HepG2 (cell line): ENCODE results near the gene FRMD8. TPM values are rescaled to one million over a fixed set of nuclear protein-coding genes. Genes with fewer than 3 reads are reported as not detected.

Experiments
- ARNT ChIP-seq: fragments of 450-650 bp; IDR thresholded peaks from 2 replicates; pipeline ENCODE4 v1.6.1; 2017
- CBX5 ChIP-seq: sonication (generic); formaldehyde crosslinking; IDR thresholded peaks from 2 replicates; pipeline ENCODE4 v1.4.0; 2020; ENCODE audit warnings: missing genetic modification reagents, borderline replicate concordance
- CREM ChIP-seq, 2 experiments: sonication (generic) in 1 of 2; formaldehyde crosslinking in 1 of 2; IDR thresholded peaks; 2 replicates each; pipeline versions ENCODE4 v1.4.0 to v1.6.1; 2016 to 2020; ENCODE audit warnings: antibody characterized with exemption in 1 of 2, mild to moderate bottlenecking in 1 of 2, missing genetic modification reagents in 1 of 2
- FOXJ3 ChIP-seq: sonication (generic); formaldehyde crosslinking; IDR thresholded peaks from 2 replicates; pipeline ENCODE4 v1.4.0; 2020; ENCODE audit warnings: missing genetic modification reagents, mild to moderate bottlenecking, borderline replicate concordance
- GLI4 ChIP-seq: sonication (generic); formaldehyde crosslinking; IDR thresholded peaks from 2 replicates; pipeline ENCODE4 v1.5.1; 2020; ENCODE audit warnings: missing genetic modification reagents, mild to moderate bottlenecking, moderate library complexity, borderline replicate concordance
- IRX3 ChIP-seq: sonication (generic); formaldehyde crosslinking; IDR thresholded peaks from 2 replicates; pipeline ENCODE4 v1.8.1; 2023; ENCODE audit warnings: mild to moderate bottlenecking, low read depth, missing genetic modification reagents, borderline replicate concordance
- KDM2A ChIP-seq: sonication (generic); formaldehyde crosslinking; IDR thresholded peaks from 2 replicates; pipeline ENCODE4 v1.4.0; 2020; ENCODE audit warnings: low read depth, missing genetic modification reagents, borderline replicate concordance
- KDM4B ChIP-seq: sonication (generic); formaldehyde crosslinking; IDR thresholded peaks from 2 replicates; pipeline ENCODE4 v1.4.0; 2020; ENCODE audit warnings: missing genetic modification reagents
- MAZ ChIP-seq, 2 experiments: sonication (generic) in 1 of 2; formaldehyde crosslinking in 1 of 2; IDR thresholded peaks; 2 replicates each; pipeline versions ENCODE4 v1.5.0 to v1.6.1; 2012 to 2020; ENCODE audit warnings: low read depth in 2 of 2, mild to moderate bottlenecking in 2 of 2, borderline replicate concordance in 1 of 2, improper control_type of control experiment in 1 of 2, low read length in 1 of 2, missing genetic modification reagents in 1 of 2, moderate library complexity in 1 of 2
- MBNL3 ChIP-seq: fragments of 250-450 bp; sonication (Bioruptor Pico); conservative IDR thresholded peaks from 2 replicates; pipeline ENCODE4 v1.8.0; 2022; ENCODE audit warnings: mild to moderate bottlenecking, inconsistent platforms
- NFRKB ChIP-seq: fragments of 450-650 bp; IDR thresholded peaks from 2 replicates; pipeline ENCODE4 v1.6.1; 2017
- PBX2 ChIP-seq: IDR thresholded peaks from 2 replicates; pipeline ENCODE4 v1.6.1; 2016; ENCODE audit warnings: control low read depth
- SRSF4 ChIP-seq: fragments of 200-400 bp; formaldehyde crosslinking; IDR thresholded peaks from one replicate; pipeline ENCODE4 v1.6.1; 2018; ENCODE audit warnings: mild to moderate bottlenecking, low read depth, low read length, moderate library complexity; ENCODE audit not compliant: poor library complexity, severe bottlenecking
- SSRP1 ChIP-seq: IDR thresholded peaks from 2 replicates; pipeline ENCODE4 v1.6.1; 2016; ENCODE audit warnings: control low read depth
- TEAD3 ChIP-seq: optimal IDR thresholded peaks from 2 replicates; pipeline ENCODE3; 2016; ENCODE audit warnings: borderline replicate concordance
- ZFP37 ChIP-seq: sonication (generic); formaldehyde crosslinking; IDR thresholded peaks from 2 replicates; pipeline ENCODE4 v1.4.0; 2020; ENCODE audit warnings: missing genetic modification reagents, borderline replicate concordance
- ZNF572 ChIP-seq: sonication (generic); formaldehyde crosslinking; IDR thresholded peaks from 2 replicates; pipeline ENCODE4 v1.5.1; 2020; ENCODE audit warnings: mild to moderate bottlenecking, missing genetic modification reagents
- ZNF703 ChIP-seq: sonication (generic); formaldehyde crosslinking; IDR thresholded peaks from 2 replicates; pipeline ENCODE4 v1.5.1; 2020; ENCODE audit warnings: missing genetic modification reagents, mild to moderate bottlenecking, moderate library complexity, borderline replicate concordance
- ZNF772 ChIP-seq: sonication (generic); formaldehyde crosslinking; IDR thresholded peaks from 2 replicates; pipeline ENCODE4 v1.5.0; 2020; ENCODE audit warnings: mild to moderate bottlenecking, missing genetic modification reagents
- ZNF777 ChIP-seq: sonication (generic); formaldehyde crosslinking; IDR thresholded peaks from 2 replicates; pipeline ENCODE4 v1.4.0; 2020; ENCODE audit warnings: missing genetic modification reagents
- ZNF781 ChIP-seq: sonication (generic); formaldehyde crosslinking; IDR thresholded peaks from 2 replicates; pipeline ENCODE4 v1.5.1; 2020; ENCODE audit warnings: borderline replicate concordance, mild to moderate bottlenecking, missing genetic modification reagents; ENCODE audit errors: not compliant biosample characterization
- polyA plus RNA-seq, 8 experiments: library from polyadenylated mRNA; depleted of rRNA in 3 of 8; stranded (reverse) in 7 of 8; unstranded in 1 of 8; fragments of >200 nt; fragmentation: Illumina TruSeq in 4 of 8; extraction: Trizol in 4 of 8; gene quantifications; 2 replicates each; pipeline versions ENCODE4 v1.2.1 to v1.2.3, GENCODE V29; 2011 to 2016; ENCODE audit warnings: low read depth in 4 of 8, missing spikeins in 1 of 8, mixed read lengths in 1 of 8; ENCODE audit not compliant: insufficient read depth in 1 of 8
- total RNA-seq, 5 experiments: library from RNA; depleted of rRNA; stranded (reverse); fragments of >200 nt; fragmentation: Illumina TruSeq; extraction: Trizol; gene quantifications; 2 replicates each; pipeline ENCODE4 v1.2.3, GENCODE V29; 2016; ENCODE audit warnings: low read depth in 1 of 5
- TF ChIP-seq, protein P1 (sequence below): sonication (generic); formaldehyde crosslinking; IDR thresholded peaks from 2 replicates; pipeline ENCODE4 v1.8.0; 2022; ENCODE audit warnings: missing genetic modification reagents, mild to moderate bottlenecking, borderline replicate concordance
- TF ChIP-seq, protein P2 (sequence below): sonication (generic); formaldehyde crosslinking; IDR thresholded peaks from 2 replicates; pipeline ENCODE4 v1.4.0; 2020; ENCODE audit warnings: missing genetic modification reagents
- TF ChIP-seq, protein P3 (sequence below): IDR thresholded peaks from 2 replicates; pipeline ENCODE4 v1.6.1; 2016; ENCODE audit warnings: missing compliant biosample characterization, missing genetic modification reagents, borderline replicate concordance

Gene FRMD8
- total and polyA plus RNA-seq, 2 of the 13 experiments (the other 11 are each of a cell fraction or from before 2014, with no cell fraction given) = 5.8 to 20.6 TPM

GRCh38 chr11:65420979-65421793, 34.7 kb downstream of the FRMD8 start (continued):
- TF ChIP-seq, protein P1, sequence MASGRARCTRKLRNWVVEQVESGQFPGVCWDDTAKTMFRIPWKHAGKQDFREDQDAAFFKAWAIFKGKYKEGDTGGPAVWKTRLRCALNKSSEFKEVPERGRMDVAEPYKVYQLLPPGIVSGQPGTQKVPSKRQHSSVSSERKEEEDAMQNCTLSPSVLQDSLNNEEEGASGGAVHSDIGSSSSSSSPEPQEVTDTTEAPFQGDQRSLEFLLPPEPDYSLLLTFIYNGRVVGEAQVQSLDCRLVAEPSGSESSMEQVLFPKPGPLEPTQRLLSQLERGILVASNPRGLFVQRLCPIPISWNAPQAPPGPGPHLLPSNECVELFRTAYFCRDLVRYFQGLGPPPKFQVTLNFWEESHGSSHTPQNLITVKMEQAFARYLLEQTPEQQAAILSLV (CRISPR knock-in tag) = peak; percentile 54; the same call in 1 of the 2 replicates
- TF ChIP-seq IRX3 (CRISPR knock-in tag) (0 out of 2 replicates have a peak, but pooled peaks have one; percentile 41), MBNL3 (CRISPR knock-in tag) (no peak), CBX5 (CRISPR knock-in tag) (peak; percentile 40; the same call in 1 of the 2 replicates), MAZ (IDR thresholded peaks at IDR 0.05; ENCODE audit: borderline replicate concordance, low read depth, low read length) (peak; percentile 60; the same call in 1 of the 2 replicates), MAZ (CRISPR knock-in tag; IDR thresholded peaks at IDR 0.05; ENCODE audit: low read depth) (peak; percentile 63), ZNF781 (CRISPR knock-in tag) (no peak), ZFP37 (peak; percentile 27; the same call in 1 of the 2 replicates), CREM (IDR thresholded peaks at IDR 0.05) (peak; percentile 82), CREM (CRISPR knock-in tag; IDR thresholded peaks at IDR 0.05) (no peak), ZNF772 (CRISPR knock-in tag) (no peak), TEAD3 (CRISPR knock-in tag) (peak; percentile 28), SRSF4 (no peak), ZNF777 (peak; percentile 59; the same call in 1 of the 2 replicates), PBX2 (CRISPR knock-in tag) (no peak), KDM4B (CRISPR knock-in tag) (no peak), KDM2A (CRISPR knock-in tag) (peak; percentile 69), FOXJ3 (CRISPR knock-in tag) (peak; percentile 46; the same call in 1 of the 2 replicates), GLI4 (0 out of 2 replicates have a peak, but pooled peaks have one; percentile 55), ARNT (no peak), ZNF703 (no peak), NFRKB (no peak), SSRP1 (peak; percentile 29; the same call in 1 of the 2 replicates), ZNF572 (CRISPR knock-in tag) (no peak)
- TF ChIP-seq, protein P2, sequence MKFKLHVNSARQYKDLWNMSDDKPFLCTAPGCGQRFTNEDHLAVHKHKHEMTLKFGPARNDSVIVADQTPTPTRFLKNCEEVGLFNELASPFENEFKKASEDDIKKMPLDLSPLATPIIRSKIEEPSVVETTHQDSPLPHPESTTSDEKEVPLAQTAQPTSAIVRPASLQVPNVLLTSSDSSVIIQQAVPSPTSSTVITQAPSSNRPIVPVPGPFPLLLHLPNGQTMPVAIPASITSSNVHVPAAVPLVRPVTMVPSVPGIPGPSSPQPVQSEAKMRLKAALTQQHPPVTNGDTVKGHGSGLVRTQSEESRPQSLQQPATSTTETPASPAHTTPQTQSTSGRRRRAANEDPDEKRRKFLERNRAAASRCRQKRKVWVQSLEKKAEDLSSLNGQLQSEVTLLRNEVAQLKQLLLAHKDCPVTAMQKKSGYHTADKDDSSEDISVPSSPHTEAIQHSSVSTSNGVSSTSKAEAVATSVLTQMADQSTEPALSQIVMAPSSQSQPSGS (CRISPR knock-in tag) = peak; percentile 86
- TF ChIP-seq, protein P3, sequence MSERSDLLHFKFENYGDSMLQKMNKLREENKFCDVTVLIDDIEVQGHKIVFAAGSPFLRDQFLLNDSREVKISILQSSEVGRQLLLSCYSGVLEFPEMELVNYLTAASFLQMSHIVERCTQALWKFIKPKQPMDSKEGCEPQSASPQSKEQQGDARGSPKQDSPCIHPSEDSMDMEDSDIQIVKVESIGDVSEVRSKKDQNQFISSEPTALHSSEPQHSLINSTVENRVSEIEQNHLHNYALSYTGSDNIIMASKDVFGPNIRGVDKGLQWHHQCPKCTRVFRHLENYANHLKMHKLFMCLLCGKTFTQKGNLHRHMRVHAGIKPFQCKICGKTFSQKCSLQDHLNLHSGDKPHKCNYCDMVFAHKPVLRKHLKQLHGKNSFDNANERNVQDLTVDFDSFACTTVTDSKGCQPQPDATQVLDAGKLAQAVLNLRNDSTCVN = peak; percentile 94
